GM10248 (cell line): ENCODE data around the gene MMRN1.

Source experiments
- CTCF ChIA-PET: fragments of 300-600 bp; sonication (Branson Sonifier 250); formaldehyde crosslinking; extraction: SDS; loops from one replicate; lab custom pipeline; 2021; ENCODE audit warnings: antibody characterized with exemption; lab: Yijun Ruan, JAX
- POLR2A ChIA-PET: fragments of 350-650 bp; sonication (Branson Sonifier 250); formaldehyde crosslinking; extraction: SDS; loops from one replicate; lab custom pipeline; 2020; ENCODE audit warnings: antibody characterized with exemption; lab: Yijun Ruan, JAX
- DNase-seq: peaks from one replicate; pipeline ENCODE4 v3.0.0; 2012; ENCODE audit errors: extremely low spot score
- TF ChIP-seq, protein P1 (sequence below): IDR thresholded peaks from 2 replicates; pipeline ENCODE4 v1.5.1; 2012; ENCODE audit warnings: mild to moderate bottlenecking, low read depth; ENCODE audit errors: extremely low read depth, missing control alignments, control extremely low read depth

The MMRN1 gene

GRCh38 chr4:89894649-89895550 is at the start of gene MMRN1:
MMRN1 (plus strand) TSS chr4:89894854; CDS start chr4:89894972, 118 bp downstream.
- ChIA-PET CTCF (interaction anchor here (1.1 to 1.4 kb wide), 2 partner anchors 8 to 669 kb away, joined by 3 to 5 read pairs; no protein-coding TSS in a partner anchor), POLR2A (no interaction called here)
- TF ChIP-seq, protein P1, sequence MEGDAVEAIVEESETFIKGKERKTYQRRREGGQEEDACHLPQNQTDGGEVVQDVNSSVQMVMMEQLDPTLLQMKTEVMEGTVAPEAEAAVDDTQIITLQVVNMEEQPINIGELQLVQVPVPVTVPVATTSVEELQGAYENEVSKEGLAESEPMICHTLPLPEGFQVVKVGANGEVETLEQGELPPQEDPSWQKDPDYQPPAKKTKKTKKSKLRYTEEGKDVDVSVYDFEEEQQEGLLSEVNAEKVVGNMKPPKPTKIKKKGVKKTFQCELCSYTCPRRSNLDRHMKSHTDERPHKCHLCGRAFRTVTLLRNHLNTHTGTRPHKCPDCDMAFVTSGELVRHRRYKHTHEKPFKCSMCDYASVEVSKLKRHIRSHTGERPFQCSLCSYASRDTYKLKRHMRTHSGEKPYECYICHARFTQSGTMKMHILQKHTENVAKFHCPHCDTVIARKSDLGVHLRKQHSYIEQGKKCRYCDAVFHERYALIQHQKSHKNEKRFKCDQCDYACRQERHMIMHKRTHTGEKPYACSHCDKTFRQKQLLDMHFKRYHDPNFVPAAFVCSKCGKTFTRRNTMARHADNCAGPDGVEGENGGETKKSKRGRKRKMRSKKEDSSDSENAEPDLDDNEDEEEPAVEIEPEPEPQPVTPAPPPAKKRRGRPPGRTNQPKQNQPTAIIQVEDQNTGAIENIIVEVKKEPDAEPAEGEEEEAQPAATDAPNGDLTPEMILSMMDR = no peak
- peak; percentile 13 for DNase-seq

GRCh38 chr4:89847571-89848325 is 46.9 kb upstream of the MMRN1 start:
- ChIA-PET POLR2A (no interaction called here), CTCF (no interaction called here)
- TF ChIP-seq, protein P1 = no peak
- DNase-seq = no peak

DNA sequence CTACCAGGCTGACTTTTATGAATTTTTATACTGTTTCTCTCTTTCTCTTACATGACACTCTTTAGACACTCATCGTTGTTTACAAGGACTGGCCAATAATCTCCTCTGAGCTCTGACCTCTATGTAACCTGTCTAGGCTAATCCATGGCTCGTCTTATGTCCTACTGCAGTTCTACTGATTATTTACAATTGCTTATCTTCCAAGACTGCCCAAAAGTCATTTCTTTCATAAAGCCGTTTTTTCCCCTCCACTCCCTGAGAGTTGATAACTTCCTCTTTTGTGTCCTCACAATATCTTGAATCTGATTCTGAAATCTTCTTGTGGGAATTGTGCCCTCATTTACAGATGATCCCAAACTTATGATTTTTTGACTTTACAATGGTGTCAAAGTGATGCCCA is 39.4 kb upstream of the MMRN1 start:
- ChIA-PET POLR2A (no interaction called here), CTCF (no interaction called here)
- TF ChIP-seq, protein P1 = no peak
- no peak for DNase-seq

- ChIA-PET POLR2A (no interaction called here), CTCF (interaction anchor here (1.7 kb wide), 1 partner anchor 375 kb away, joined by 3 read pairs; no protein-coding TSS in a partner anchor)
Measured at GRCh38 chr4:89860971-89861370, 33.7 kb upstream of the MMRN1 start.

DNA sequence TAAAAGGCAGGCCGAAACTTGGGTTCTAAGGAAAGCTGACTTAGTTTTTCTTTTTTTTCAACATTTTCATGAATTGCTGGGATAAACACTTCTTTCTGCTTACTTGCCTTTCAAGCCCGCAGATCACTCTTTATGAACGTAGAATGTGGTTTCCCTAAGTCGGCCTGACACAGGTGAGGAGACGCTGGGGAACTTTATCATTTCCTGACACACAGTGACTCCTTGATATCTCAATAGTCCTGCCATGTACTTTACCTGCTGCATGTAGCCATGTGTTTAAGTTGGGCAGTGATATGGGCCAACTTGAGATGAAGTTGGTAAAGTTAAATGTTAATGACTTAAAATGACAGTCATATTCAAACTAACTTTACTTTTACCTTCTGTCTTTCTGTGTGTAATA is 31.1 kb upstream of the MMRN1 start:
- ChIA-PET CTCF (no interaction called here), POLR2A (no interaction called here)
- TF ChIP-seq, protein P1 = no peak
- DNase-seq = no peak

More at GRCh38 chr4:89860971-89861370, 33.7 kb upstream of the MMRN1 start:
- DNase-seq = no peak
- TF ChIP-seq, protein P1 = no peak

- ChIA-PET POLR2A (no interaction called here), CTCF (interaction anchor here (1.2 to 1.5 kb wide), 2 partner anchors 35 to 39 kb away, joined by 3 read pairs; no protein-coding TSS in a partner anchor)
- DNase-seq = no peak
- TF ChIP-seq, protein P1 = no peak
Measured at GRCh38 chr4:89868276-89868675, 26.4 kb upstream of the MMRN1 start.
